T-helper 9 cell (primary cell): Measurements from ENCODE around the gene RMC1.
"Not testable (repeated sequence)": the region's sequence is repeated elsewhere in the genome, so short reads cannot be mapped to it uniquely, and the experiment has no call there.

ENCODE experiments used
- DNase-seq: peaks from one replicate; pipeline ENCODE4 v3.0.0-alpha.2; 2020

Gene RMC1

DNA sequence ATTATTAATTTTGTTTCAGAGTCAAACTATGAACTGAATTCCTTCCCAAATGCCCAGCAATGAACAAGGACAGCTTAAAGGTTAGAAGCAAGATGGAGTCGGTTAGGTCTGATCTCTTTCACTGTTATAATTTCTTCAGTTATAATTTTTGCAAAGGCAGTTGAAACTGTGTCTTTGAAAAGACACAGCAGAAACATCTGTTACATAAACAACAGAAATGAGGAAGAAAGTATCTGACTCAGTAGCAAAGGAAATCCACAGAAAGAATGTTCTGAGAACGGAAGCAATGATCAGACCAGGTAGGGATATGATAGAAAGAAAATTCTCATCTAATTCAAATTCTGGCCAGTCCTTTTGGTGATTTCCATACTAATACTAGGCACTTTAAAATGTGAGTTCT lies 5.2 kb upstream of the RMC1 start:
- DNase-seq = no peak

DNA sequence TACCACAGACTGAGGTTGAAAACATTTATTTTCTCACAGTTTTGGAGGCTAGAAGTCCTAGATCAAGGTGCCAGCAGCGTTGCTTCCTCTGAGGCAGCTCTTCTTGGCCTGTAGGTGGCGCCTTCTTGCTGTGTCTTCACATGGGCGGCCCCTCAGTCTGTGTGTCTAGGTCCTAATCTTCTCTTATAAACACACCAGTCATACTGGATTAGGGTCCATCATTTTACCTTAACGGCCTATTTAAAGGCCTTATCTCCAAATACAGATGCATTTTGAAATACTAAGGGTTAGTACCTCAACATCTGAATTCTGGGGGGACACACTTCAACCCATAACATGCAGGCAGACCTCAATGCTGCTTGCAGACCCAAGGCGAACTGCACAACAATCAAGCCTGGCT lies 4.4 kb upstream of the RMC1 start:
- DNase-seq = peak; percentile 55

DNA sequence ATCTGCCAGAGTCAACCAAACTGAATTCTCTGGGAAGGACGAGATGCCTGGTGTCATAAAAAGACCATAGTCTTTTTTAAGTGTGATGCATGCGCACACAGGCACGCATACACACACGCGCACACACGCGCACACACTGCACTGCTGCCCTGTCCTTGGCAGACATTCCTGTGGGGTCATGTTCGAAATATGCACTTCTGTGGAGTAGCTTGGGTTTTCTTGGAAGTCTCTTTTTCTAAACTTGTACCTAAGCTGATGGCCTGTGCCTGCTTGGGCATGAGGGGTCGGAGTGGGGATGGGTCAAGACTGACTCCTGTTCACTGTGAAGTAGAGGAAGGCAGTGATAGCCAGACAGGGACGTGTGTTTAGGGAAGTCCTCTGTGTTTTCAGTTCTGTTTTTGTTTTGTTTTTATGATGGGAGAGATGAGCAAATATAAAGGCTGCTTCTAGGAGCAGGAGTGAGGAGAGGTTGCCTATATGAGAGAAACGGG lies 4.0 kb upstream of the RMC1 start:
- no peak for DNase-seq

DNA sequence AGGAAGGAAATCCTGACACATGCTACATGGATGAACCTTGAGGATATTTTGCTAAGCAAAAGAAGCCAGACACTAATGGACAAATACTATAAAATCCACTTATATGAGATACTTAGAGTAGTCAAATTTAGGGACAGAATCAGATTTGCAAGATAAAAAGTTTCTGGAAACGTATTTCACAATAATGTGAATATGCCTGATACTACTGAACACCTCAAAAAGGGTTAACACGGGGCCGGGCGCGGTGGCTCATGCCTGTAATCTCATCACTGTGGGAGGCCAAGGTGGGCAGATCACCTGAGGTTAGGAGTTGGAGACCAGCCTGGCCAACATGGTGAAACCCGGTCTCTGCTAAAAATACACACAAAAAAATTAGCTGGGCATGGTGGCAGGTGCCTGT lies 1.7 kb upstream of the RMC1 start:
- no peak for DNase-seq

DNA sequence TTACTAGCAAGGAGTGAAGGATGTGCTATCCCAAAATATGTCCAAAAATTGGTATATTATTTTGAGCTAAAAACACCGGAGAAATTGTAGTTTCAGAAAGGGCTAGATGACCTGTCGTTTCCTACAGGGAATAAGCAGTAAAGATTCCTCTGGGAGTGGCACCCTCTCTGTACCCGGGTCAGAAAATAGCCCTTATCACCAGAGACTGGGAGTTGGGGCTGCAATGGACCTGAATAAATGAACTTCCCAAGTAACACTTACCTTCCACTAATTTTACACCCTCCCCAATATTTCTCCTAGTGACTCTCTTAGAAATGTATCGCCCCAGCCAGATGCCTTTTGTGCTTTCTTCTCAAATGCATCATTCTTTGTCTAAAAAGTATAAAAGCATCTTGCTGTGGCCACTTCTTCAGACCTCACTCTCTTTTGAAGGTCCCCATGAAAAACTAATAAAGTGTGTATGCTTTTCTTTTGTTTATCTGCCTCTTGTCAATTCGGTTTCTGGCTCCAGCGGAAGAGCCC lies 734 bp upstream of the RMC1 start:
- no peak for DNase-seq

DNA sequence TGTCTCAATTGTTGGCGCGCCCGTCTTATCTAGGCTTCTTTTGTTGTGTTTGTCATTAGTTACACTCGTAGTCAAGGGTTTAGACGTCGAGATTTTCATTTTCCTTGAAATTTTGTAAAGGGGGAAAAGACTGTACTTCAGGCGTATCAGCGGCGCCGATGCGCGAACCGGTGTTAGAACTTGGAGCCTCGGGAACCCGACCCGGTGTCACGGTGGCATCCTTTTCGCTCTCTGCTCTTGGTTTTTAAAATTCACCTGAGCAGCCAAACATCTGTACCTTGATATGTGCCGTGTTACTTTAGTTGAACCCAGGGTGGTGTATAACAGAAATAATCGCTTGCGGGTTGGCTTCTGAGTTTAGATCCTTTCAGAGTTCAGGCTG lies 643 bp downstream of the RMC1 start:
- no peak for DNase-seq

DNA sequence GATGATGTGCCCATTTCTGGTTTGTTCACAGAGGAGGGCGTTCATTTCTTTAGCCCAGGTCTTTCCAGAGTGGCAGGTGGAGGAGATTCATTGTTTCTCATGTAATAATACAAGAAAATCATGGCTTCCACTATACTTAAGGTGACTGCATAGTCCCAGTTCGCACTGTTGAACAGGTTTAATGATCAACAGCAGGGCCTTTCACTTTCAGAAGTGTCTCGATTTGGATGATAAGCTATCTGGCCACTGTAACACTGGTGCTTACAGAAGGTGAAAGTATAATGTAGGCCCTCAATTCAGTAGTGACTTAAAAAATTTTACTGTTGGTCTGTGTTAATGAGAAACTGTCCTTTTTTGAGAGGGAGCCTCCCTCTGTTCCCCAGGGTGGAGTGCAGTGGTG lies 1.4 kb downstream of the RMC1 start:
- no peak for DNase-seq

DNA sequence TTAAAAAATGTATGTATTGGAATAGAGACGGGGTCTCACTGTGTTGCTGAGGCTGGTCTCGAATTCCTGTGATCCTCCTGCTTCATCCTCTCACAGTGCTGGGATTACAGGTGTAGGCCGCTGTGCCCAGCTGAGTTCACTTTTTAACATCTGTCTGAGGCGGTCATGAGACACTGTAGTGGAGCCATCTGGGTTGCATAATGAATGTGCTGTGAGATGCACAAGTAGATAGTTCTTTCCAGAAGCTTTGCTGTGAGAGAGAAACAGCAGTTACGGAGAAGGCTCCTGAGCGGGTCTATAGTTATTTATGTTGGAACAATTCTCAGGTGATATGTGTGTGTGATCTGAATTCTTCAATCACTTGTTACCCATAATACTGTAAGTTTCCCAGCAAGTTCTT lies 3.1 kb downstream of the RMC1 start:
- DNase-seq = no peak

DNA sequence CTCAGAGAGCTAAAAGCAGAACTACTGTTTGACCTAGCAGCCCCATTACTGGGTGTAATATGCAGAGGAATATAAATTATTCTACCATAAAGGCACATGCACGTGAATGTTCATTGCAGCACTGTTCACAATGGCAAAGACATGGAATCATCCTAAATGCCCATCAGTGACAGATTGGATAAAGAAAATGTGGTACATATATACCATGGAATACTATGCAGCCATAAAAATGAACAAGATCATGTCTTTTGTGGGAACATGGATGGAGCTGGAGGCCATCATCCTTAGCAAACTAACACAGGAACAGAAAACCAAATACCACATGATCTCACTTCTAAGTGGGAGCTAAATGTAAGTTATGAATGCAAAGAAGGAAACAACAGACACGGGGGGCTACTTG lies 7.6 kb downstream of the RMC1 start:
- not testable (repeated sequence) for DNase-seq

DNA sequence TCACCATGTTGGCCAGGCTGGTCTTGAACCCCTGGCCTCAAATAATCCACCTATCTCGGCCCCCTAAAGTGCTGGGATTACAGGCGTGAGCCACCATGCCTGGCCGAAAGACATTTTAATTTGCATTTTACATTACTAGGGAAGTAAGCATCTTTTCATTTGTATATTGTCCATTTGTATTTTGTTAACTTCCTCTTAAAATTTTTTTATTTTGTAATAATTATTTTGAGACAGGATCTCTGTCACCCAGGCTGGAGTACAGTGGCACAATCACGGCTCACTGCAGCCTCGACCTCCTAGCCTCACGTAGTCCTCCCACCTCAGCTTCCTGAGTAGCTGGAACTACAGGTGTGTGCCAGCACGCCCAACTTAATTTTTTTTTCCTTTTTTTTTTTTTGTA lies 8.9 kb downstream of the RMC1 start:
- not testable (repeated sequence) for DNase-seq

DNA sequence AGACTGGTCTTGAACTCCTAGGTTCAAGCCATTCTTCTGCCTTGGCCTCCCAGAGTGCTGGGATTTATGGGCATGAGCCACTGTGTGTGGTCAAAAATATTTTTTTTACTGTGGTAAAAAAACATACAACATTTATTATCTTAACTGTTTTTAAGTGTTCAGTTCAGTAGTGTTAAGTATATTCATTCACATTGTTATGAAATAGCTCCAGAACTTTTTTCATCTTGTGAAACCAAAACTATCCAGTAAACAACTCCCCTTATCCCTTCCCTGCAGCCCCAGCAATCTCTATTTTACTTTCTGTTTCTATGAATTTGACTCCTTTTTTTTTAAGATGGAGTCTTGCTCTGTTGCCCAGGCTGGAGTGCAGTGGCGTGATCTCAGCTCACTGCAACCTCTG lies 9.3 kb downstream of the RMC1 start:
- no peak for DNase-seq

DNA sequence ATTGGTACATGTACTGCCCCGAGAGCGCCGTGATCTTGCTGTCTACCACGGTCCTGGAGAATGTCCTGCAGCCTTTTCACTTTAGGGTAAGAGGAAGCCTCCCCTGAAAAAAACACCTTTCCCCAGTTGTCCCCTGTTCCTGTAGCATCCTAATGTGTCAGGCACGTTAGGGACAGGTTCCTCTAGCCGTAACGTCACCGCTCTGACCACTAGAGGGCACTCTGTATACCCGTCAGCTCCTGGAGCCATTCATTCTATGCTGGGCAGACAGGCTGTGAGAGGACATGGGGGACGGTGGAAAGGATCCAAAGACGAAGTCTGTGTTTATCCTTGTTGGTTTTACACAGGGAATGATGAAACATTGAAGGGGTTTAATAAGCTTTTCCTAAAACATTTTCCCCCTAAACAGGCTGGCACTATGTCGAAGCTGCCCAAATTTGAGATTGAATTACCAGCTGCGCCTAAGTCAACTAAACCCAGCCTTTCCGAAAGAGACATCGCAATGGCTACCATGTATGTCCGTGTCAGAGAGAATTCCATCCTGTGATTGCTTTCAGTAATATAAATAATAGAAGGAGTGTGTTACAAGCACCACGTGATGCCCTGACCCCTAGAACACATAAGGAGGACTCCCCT lies 12.7 kb downstream of the RMC1 start:
- peak; percentile 62 for DNase-seq

DNA sequence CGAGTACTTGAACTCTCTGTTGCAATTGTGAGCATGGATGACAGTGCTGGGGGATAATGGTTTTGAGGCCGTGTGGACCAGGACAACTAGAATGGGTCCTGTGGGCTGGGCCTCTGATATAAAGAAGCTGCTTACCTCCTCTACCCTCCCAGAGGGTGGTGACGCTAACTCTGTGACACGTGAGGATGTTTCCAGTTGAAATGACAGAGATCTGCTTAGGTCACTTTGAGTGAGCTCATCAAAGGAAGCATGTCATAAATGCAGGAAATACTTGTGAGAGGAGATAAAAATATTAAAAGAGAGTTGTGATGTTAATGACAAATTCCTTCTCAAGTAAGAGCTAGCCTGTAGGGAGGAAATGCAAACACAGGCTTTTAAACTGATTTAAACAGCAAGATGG lies 16.4 kb downstream of the RMC1 start:
- DNase-seq = no peak

DNA sequence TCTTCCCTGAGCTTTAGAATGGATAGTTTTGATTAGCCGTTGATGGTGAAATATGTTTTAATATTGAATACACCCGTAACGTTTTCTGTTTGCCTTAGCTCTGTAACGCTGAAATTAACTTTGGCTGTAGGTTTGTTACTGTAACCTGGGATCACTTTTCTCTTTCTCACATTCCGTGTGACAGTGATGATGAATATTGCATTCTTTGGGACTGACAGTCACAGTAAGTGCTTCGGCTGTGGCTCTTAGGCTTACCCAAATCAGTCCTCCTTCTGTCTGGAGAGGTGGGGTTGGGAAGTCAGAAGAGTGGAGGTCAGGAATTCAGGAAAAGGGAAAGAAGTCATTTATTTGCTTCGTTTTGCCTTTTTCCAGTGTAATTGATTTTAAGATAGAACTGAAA lies 18.0 kb downstream of the RMC1 start:
- no peak for DNase-seq

DNA sequence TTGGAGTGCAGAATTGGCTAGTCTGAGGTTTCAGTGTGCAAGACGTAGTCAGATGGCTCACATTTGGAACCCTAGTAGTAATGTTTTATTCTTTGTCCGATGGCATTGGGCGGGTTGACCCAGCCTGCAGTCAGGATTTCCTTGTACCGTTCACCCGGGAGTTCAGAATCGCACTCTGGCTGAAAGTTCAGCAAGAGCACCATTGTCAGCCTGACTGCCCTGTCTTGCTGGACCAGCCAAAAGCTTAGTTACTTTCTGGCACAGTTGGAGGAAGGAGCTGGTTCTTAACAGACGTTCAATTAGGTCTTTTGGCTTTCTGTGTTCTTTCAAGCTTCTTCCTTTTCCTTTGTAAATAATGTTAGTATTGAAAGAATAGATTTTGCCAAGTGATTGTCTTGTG lies 18.6 kb downstream of the RMC1 start:
- no peak for DNase-seq

DNA sequence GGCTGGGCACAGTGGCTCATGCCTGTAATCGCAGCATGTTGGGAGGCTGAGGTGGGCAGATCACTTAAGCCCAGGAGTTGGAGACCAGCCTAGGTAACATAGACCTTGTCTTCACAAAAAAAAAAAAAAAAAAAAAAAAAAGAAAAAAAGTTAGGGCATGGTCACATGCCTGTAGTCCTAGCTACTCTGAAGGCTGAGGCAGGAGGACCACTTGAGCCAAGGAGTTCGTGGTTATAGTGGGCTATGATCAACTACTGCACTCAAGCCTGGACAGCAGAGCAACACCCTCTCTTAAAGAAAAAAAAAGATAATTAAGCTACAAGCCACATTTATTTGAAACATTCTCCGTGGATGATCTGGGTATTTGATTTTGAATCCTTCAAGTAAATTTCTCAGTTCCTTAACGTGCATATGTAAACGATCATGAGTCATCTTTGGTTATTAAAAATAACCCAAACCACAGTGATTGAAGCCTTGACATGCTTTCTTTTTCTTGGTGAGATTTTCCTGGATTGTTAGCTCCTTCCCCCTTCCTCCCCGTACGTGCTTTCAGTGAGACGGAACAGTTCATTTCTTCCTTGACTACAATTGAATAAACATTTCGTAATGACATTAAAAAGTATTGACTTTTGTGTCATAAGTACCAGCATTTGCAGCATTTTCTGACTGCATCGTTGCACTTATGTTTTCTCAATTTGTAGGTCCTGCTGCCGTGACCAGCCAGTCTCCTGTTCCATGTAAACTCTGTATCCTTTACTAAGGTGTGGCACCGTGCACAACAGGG lies 20.3 kb downstream of the RMC1 start:
- no peak for DNase-seq

DNA sequence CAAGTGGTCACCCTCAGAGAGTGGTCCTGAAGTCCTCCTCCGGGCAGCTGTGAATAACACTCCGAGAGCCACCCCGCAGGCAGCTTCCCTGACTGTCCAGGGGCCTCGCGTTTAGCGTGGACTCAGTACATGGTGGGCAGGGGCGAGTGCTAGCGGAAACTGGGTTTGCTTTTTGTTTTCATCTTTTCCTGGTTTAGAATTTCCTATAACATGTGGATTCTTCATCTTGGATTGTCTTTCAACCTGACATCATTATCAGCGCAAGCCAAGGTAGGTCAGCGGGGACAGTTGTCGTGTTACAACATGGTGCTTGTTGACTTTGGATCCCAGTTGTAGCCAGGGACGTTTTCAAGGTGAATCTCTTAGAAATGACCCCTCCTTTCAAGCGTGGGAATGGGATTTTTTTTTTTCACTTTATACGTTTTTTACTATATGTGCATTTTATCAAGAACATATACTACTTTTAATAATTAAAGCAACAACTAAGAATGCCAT lies 20.9 kb downstream of the RMC1 start:
- no peak for DNase-seq

DNA sequence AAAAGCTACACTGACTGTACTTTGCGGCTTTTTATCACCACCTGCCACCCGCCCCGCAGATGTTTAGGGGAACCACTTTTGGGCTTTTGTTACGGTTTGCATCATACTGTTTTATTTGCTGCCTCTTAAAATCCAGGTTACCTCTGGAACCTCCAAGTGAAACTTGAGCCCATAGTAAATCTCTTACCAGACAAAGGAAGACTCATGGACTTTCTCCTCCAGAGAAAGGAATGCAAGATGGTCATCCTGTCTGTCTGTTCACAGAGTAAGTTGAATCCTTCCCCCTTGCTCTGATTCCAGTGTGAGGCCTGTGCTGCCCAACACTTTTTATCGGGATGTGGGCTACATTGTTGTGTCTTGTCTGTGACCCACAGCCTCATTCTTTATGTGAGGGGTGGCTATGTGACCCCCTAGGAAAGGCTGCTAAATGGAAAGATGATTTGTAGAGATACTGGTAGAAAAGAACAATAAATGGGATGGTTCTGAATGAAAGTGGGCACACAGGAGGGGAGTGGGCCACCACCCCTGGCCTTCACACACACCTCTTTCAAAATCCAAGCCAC lies 23.3 kb downstream of the RMC1 start:
- no peak for DNase-seq

DNA sequence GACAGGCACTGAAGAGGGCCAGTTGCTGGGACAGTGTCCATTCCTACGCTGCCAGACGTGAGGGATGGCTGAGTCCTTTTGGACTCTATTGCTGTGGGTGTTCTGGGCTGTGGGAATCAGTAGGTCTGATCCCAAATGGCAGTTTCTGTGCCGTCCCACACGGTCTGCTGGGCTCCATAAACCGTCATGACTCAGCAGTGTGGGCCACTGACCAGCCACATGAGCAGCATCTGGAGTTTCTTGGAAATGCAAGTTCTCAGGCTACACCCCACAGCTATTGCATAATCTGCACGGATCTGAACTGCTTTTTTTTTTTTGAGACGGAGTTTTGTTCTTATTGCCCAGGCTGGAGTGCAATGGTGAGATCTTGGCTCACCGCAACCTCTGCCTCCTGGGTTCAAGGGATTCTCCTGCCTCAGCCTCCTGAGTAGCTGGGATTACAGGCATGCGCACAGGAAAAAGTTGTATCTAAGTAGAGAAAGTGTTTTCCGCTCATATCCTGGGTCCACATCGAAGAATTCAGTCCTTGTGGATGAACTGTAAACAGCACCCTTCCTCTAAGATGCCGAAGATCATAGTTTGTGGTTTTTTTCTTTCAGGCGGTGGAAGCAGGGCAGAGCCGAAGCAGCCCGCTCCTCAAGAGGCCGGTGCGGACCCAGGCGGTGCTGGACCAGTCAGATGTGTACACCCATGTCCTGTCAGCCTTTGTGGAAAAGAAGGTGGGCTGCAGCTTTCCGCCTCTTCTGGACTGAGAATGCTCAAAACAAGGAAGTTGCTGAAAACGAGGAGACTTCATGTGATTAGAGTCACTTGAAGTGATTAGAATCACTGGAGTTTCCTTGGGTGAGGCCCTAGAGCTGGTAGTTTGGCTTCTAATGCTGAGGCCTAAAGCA lies 25.5 kb downstream of the RMC1 start:
- no peak for DNase-seq

DNA sequence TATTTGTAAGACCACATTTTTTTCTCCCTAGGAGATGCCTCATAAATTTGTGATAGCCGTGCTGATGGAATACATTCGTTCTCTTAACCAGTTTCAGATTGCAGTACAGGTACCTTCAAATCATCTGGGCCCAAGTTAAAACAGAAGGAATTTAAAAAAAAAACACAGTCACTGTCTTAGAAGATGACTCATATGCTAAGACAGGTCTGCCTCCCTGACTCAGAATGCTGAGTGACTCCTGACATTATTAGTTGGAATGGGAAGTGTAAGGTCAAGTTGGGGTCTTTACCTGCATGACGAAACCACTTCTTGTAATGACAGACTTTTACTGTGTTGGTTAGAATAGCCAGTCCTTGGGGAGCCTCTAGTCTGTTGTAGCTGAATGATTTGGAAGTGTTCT lies 26.3 kb downstream of the RMC1 start:
- no peak for DNase-seq

DNA sequence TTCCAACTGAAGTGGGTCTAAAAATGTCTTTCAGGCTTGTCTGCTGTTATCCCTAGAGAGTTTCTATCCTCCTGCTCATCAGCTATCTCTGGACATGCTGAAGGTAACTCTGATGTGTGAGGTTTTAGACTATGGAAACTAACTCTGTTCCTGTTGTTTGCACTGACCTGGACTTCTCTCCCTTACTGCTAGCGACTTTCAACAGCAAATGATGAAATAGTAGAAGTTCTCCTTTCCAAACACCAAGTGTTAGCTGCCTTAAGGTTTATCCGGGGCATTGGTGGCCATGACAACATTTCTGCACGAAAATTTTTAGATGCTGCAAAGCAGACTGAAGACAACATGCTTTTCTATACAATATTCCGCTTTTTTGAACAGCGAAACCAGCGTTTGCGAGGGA lies 26.9 kb downstream of the RMC1 start:
- DNase-seq = no peak

DNA sequence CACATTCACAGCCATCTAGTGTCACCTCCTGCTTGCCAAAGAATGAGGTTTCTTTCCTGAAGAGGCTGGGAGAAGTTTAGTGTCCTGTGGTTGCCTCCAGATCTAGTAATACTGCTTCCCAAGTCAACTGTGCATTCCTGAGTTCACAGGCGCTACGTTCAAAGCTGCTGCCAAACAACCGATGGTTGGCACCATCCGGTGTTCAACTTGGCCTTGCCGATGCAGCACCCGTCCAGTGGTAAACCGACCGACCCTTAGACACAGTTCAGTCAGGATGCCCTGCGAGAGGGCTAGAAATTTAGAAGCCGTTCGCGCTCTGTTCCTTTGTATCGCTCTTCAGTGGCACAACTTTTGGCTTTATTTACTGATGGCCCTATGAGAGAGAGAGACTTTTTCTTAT lies 28.6 kb downstream of the RMC1 start:
- no peak for DNase-seq

DNA sequence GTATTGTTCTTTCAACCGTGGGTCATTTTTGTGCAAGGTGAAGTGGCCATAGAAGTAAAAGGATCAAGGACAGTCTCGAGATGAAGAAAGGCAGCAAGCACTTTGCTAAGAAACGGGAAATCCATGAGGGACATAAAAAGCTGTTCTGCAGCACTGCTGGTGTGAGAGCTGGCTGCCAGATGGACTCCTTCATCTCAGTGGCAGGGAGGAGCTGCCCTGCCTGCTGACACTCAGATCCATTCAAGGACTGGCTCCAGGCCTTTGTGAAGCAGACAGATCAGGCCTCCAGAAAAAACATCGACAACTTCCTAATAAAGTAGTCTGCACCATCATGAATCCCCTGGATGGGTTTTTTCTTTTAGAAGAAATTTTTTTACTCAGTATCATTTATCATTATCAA lies 29.5 kb downstream of the RMC1 start:
- no peak for DNase-seq
